HG02973 (cell line): Measurements from ENCODE around the gene ELMO1.

Source experiments
- ATAC-seq: cut with Tn5 transposase; IDR thresholded peaks from one replicate; pipeline ENCODE4 v1.9.1; 2021; ENCODE audit warnings: moderate library complexity; ENCODE audit not compliant: unreplicated experiment

ELMO1 gene

GRCh38 chr7:37410305-37411229, 38.1 kb downstream of the ELMO1 start:
- no peak for ATAC-seq

DNA sequence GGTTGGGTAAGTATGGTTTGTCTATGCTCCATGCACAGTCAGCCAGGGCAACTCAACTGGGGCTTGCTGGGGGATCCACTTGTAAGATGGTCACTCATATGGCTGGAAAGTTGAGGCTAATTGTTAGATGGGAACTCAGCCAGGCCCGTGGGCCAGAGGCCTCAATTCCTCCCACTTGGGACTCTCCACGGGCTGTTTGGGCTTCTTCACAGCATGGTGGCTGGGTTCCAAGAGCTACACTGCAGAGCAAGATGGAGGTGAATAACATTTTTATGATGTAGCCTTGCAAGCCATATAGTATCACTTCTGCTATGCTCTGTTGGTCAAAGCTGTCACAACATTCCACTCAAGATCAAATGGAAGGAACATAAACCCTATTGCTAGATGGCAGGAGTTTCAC, 39.2 kb downstream of the ELMO1 start:
- ATAC-seq, result peak; percentile 15

- ATAC-seq, result peak; percentile 53
Measured at GRCh38 chr7:37408291-37409228, 40.1 kb downstream of the ELMO1 start.

DNA sequence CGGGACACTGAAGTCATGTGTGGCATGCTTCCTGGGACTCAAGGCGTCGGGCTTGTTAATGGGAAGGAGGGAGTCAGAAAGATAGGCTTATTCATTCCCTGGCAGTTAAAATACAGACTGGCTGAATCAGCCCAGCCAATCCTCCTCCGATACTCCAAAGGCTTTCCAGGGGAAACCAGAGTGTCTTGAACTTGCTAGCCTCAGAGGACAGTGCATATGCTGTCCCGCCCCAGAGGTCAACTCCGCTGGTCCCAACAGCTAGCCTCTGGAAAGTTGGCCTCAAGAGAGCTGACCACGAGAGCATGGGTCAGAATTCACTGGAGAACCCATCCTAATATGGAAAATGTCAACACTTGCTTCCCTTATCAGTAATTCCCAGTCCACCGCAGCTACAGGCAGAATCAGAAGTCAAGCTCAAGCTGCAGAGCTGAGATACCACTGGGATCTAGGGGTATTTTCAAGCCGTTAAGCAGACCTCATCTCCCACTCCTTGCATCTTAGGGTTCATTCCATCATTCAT, 43.0 kb downstream of the ELMO1 start:
- ATAC-seq, result no peak

DNA sequence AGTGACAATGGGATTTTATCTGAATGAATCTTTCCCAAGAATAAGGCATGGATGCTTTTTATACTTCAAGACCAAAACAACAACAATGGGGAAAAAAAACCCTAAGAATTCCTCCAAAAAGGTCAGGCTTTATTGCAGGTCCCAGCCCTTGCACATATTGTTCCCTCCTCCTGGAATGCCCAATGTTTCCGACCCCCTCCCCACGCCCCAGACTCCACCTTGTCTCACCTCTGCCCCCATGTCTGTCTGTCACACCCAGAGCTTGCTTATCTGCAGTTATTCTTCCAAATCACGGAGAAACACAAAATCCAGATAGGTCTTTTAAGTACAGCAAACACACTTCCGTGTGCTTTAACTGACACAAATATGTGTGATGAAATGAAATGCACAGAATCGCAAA, 43.5 kb downstream of the ELMO1 start:
- no peak for ATAC-seq

GRCh38 chr7:37399876-37400421, 48.7 kb downstream of the ELMO1 start:
- no peak for ATAC-seq

DNA sequence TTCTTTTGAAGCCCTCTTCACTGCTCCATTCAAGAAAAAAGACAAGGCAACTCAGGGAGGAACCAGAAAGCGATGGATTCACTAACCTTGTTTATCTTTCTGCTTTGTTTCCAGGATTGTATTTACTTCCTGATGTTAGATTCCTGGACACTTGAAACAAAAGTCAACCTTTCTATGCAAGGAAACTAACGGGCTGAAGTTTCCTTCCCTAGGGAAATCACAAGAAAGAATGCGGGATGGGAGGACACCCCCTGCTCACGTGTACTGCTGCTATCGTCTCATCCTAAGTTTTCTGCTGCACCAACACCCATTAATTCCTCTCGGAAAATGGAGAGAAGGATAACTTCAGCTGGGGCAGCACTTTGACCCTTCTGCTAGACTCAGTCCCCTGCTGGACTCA, 50.3 kb downstream of the ELMO1 start:
- no peak for ATAC-seq

GRCh38 chr7:37395618-37396259, 52.9 kb downstream of the ELMO1 start:
- ATAC-seq, result no peak

- no peak for ATAC-seq
Measured at GRCh38 chr7:37394158-37394557, 54.5 kb downstream of the ELMO1 start.

DNA sequence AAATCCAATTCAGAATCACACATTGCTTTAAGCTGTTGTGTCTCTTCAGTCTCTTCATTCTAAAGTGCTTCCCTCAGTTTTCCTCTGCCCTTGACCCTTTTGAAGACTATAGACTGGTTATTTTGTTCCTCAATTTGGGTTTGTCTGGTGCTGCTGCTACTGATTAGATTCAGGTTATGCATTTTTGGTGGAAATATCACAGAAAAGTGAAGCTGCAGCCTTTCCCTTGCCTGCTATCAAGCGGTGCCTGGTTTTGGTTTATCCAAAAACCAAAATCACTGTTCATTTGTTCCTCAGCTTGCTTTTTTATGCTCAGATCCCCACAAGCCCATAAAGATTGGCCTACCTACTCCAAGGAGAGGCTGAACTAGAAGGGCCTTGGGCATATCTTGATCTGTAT, 55.2 kb downstream of the ELMO1 start:
- no peak for ATAC-seq

DNA sequence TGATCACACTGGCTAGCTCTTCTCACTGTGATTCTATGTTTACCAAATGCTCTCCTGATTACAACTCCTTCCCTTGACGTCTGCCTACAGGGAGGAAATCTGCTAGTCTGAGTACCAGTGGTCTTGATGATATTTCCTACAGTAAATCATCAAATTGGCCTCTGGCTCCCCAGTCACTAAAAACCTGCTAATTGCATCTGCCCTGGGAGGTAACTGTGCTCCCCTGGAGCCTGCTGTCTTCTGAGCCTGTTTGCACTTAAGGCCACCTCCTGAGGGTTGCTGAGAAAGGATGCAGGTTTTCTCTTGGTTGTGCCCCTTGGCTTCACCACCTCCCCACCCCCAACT, 56.0 kb downstream of the ELMO1 start:
- no peak for ATAC-seq

- ATAC-seq, result no peak
Measured at GRCh38 chr7:37391791-37392672, 56.6 kb downstream of the ELMO1 start.

- no peak for ATAC-seq
Measured at GRCh38 chr7:37390114-37390513, 58.5 kb downstream of the ELMO1 start.

DNA sequence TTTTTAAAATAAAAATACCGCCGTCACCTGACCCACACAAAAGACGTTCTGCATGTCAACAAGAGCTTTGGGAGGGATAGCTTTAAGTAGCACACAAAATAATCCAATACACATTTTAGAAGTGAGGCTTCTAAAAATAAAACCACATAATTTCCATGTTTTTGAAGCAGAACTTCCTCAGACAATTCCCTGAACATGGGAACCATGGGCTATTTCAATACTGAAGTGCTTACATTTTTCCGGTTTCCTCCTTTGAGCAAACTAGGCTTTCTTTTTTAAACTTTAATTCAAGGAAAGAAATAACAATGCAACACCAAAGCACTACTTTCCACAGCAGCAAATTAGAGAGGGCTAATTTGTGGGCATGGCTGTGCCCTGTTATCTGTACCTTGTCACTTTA, 59.9 kb downstream of the ELMO1 start:
- no peak for ATAC-seq

GRCh38 chr7:37385787-37386186, 62.9 kb downstream of the ELMO1 start:
- no peak for ATAC-seq

- ATAC-seq, result no peak
Measured at GRCh38 chr7:37382546-37383088, 66.0 kb downstream of the ELMO1 start.

- ATAC-seq, result no peak
Measured at GRCh38 chr7:37380831-37381230, 67.8 kb downstream of the ELMO1 start.

- ATAC-seq, result no peak
Measured at GRCh38 chr7:37379546-37380277, 69.0 kb downstream of the ELMO1 start.

- no peak for ATAC-seq
Measured at GRCh38 chr7:37377231-37377630, 71.4 kb downstream of the ELMO1 start.
